Measurements from ENCODE around the gene NACA2. TPM values are rescaled to one million over a fixed set of nuclear protein-coding genes. Genes with fewer than 3 reads are reported as not detected.

The NACA2 gene
- total and polyA plus RNA-seq, 11 donors: 0.11 TPM; not detected in 10

GRCh38 chr17:61598014-61598413, 7.0 kb upstream of the NACA2 start:
- 60 to 67% (median 61%) methylated on average over 2 of the region's 2 CpGs for WGBS, 4 donors
- Histone ChIP-seq H3K4me1 (no peaks in the 10 kb centered on the region), H3K4me3 (no peak overlapping the region), H3K36me3 (no peaks in the 10 kb centered on the region), H3K9me3 (no peaks in the 10 kb centered on the region), H3K27me3 (peaks cover 0 to 45% (median 2%) of the 10 kb centered on the region in 9 donors), H3K27ac (no peak overlapping the region)
- DNase-seq: no peak
- ATAC-seq: no peak
- intact Hi-C loops (cut with DNase I): no loop called here
- TF ChIP-seq CTCF (IDR thresholded peaks at IDR 0.05) (no peak), POLR2A (IDR thresholded peaks at IDR 0.05) (no peak)

DNA sequence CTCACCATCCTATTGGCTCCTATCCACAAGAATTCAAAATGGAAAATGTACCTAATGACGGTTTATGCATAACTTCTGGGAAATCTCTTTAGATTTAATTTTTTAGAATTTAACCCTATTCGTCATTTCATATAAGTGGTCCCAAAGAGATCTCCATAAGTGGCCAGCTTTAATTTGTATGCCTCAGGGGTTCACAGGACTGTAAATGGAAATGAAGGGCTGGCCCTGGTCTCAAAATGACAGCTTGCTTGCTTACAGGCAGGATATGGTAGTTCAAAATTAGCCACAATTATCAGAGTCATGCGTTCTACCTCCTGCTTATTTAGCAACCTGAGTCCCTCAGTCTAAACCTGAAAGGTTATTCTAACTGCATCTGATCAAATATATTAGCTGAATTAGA, 6.6 kb upstream of the NACA2 start:
- 76 to 81% (median 79%) methylated on average over 3 of the region's 3 CpGs for WGBS, 4 donors
- DNase-seq: no peak
- Histone ChIP-seq H3K9me3 (no peaks in the 10 kb centered on the region), H3K4me1 (no peaks in the 10 kb centered on the region), H3K36me3 (no peaks in the 10 kb centered on the region), H3K27me3 (peaks cover 0 to 49% (median 2%) of the 10 kb centered on the region in 9 donors), H3K27ac (no peak overlapping the region), H3K4me3 (no peak overlapping the region)
- intact Hi-C loops (cut with DNase I): no loop called here
- no peak for ATAC-seq
- no peak for TF ChIP-seq POLR2A (IDR thresholded peaks at IDR 0.05)
- TF ChIP-seq CTCF (IDR thresholded peaks at IDR 0.05): no peak

- Histone ChIP-seq H3K27me3 (peaks cover 0 to 57% (median 2%) of the 10 kb centered on the region in 9 donors), H3K27ac (no peak overlapping the region), H3K36me3 (no peaks in the 10 kb centered on the region), H3K4me3 (no peak overlapping the region), H3K9me3 (no peaks in the 10 kb centered on the region), H3K4me1 (no peaks in the 10 kb centered on the region)
- TF ChIP-seq POLR2A (IDR thresholded peaks at IDR 0.05): no peak
- no peak for TF ChIP-seq CTCF (IDR thresholded peaks at IDR 0.05)
- DNase-seq: no peak
- intact Hi-C loops (cut with DNase I): no loop called here
- no peak for ATAC-seq
- WGBS, 4 donors: 46 to 57% (median 53%) methylated on average over 7 of the region's 7 CpGs
Measured at GRCh38 chr17:61595418-61596186, 4.6 kb upstream of the NACA2 start.

DNA sequence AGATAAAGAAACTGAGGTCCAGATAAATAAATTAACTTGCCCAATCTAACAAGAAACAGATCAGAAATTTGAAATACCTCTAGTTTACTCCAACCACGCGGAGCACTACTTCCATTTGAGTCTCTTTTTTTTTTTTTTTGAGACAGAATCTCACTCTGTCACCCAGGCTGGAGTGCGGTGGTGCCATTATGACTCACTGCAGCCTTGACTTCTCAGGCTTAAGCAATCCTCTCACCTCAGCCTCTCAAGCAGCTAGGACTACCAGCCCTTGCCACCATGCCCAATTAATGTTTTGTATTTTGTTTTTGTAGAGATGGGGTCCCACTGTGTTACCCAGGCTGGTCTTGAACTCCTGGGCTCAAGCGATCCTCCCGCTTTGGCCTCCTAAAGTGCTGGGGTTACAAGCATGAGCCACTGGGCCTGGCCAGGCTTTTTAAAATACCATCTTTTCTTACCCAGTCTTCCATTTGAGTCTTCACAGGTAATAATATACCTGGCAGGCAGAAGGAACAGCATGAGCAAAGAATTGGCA, 3.3 kb upstream of the NACA2 start:
- Histone ChIP-seq H3K4me1 (no peaks in the 10 kb centered on the region), H3K27me3 (peaks cover 0 to 63% (median 2%) of the 10 kb centered on the region in 9 donors)
- WGBS, 4 donors: 90 to 92% (median 90%) methylated on average over 5 of the region's 5 CpGs

More for the DNA sequence above, 3.3 kb upstream of the NACA2 start:
- no peak overlapping the region for H3K4me3 ChIP-seq
- no peaks in the 10 kb centered on the region for H3K36me3 ChIP-seq
- H3K27ac ChIP-seq: no peak overlapping the region
- no peaks in the 10 kb centered on the region for H3K9me3 ChIP-seq
- intact Hi-C loops (cut with DNase I): no loop called here
- DNase-seq: no peak
- TF ChIP-seq CTCF (IDR thresholded peaks at IDR 0.05) (no peak), POLR2A (IDR thresholded peaks at IDR 0.05) (no peak)
- no peak for ATAC-seq
